ENCODE data around the gene TIAM1. TPM values are rescaled to one million over a fixed set of nuclear protein-coding genes. Genes with fewer than 3 reads are reported as not detected.

Gene TIAM1
- total RNA-seq, 1 donor from 2014 or later = 8.4 TPM

GRCh38 chr21:31251686-31252085 is 92.4 kb downstream of the TIAM1 start:
- Histone ChIP-seq H3K4me3 (ENCODE audit: low read depth, low read length) (no peak overlapping the region), H3K27me3 (ENCODE audit: control insufficient read depth, insufficient read depth, low read length) (no peaks in the 10 kb centered on the region), H3K36me3 (ENCODE audit: control insufficient read depth, insufficient read depth, low read length) (no peaks in the 10 kb centered on the region)
- TF ChIP-seq CTCF (IDR thresholded peaks at IDR 0.05; ENCODE audit: insufficient read depth, low read length, severe bottlenecking) = no peak
- FAIRE-seq (no peak), DNase-seq (ENCODE audit: low read depth) (no peak)

GRCh38 chr21:31248598-31248997 is 95.5 kb downstream of the TIAM1 start:
- peak; percentile 66 for DNase-seq (ENCODE audit: low read depth)
- no peak for FAIRE-seq
- H3K36me3 ChIP-seq (ENCODE audit: control insufficient read depth, insufficient read depth, low read length) = no peaks in the 10 kb centered on the region

GRCh38 chr21:31243611-31244010 is 100.5 kb downstream of the TIAM1 start:
- Histone ChIP-seq H3K36me3 (ENCODE audit: control insufficient read depth, insufficient read depth, low read length) (no peaks in the 10 kb centered on the region), H3K4me3 (ENCODE audit: low read depth, low read length) (no peak overlapping the region), H3K27me3 (ENCODE audit: control insufficient read depth, insufficient read depth, low read length) (no peaks in the 10 kb centered on the region)
- no peak for TF ChIP-seq CTCF (IDR thresholded peaks at IDR 0.05; ENCODE audit: insufficient read depth, low read length, severe bottlenecking)
- DNase-seq (ENCODE audit: low read depth) (no peak), FAIRE-seq (no peak)

More at GRCh38 chr21:31248598-31248997, 95.5 kb downstream of the TIAM1 start:
- Histone ChIP-seq H3K27me3 (ENCODE audit: control insufficient read depth, insufficient read depth, low read length) (no peaks in the 10 kb centered on the region), H3K4me3 (ENCODE audit: low read depth, low read length) (no peak overlapping the region)
- no peak for TF ChIP-seq CTCF (IDR thresholded peaks at IDR 0.05; ENCODE audit: insufficient read depth, low read length, severe bottlenecking)

GRCh38 chr21:31236528-31236927 is 107.5 kb downstream of the TIAM1 start:
- TF ChIP-seq CTCF (IDR thresholded peaks at IDR 0.05; ENCODE audit: insufficient read depth, low read length, severe bottlenecking) = no peak
- no peak for FAIRE-seq
- Histone ChIP-seq H3K27me3 (ENCODE audit: control insufficient read depth, insufficient read depth, low read length) (no peaks in the 10 kb centered on the region), H3K36me3 (ENCODE audit: control insufficient read depth, insufficient read depth, low read length) (no peaks in the 10 kb centered on the region), H3K4me3 (ENCODE audit: low read depth, low read length) (no peak overlapping the region)
- DNase-seq (ENCODE audit: low read depth) = no peak

GRCh38 chr21:31235671-31236450 is 108.2 kb downstream of the TIAM1 start:
- FAIRE-seq = no peak

More at GRCh38 chr21:31235671-31236450, 108.2 kb downstream of the TIAM1 start:
- no peaks in the 10 kb centered on the region for H3K36me3 ChIP-seq (ENCODE audit: control insufficient read depth, insufficient read depth, low read length)
- H3K27me3 ChIP-seq (ENCODE audit: control insufficient read depth, insufficient read depth, low read length) = no peaks in the 10 kb centered on the region
- no peak for TF ChIP-seq CTCF (IDR thresholded peaks at IDR 0.05; ENCODE audit: insufficient read depth, low read length, severe bottlenecking)
- H3K4me3 ChIP-seq (ENCODE audit: low read depth, low read length) = no peak overlapping the region
- peak; percentile 37 for DNase-seq (ENCODE audit: low read depth)

Data from bronchial epithelial cell (primary cell).